Thyroid gland (tissue), 4 donors: ENCODE results near the gene BEST2.

Source experiments
- POLR2A ChIP-seq, 2 donors: fragments of 450-650 bp; IDR thresholded peaks; one replicate each; pipeline ENCODE4 v1.6.1; 2017; ENCODE audit warnings: antibody characterized with exemption in 2 of 2, mild to moderate bottlenecking in 2 of 2, moderate library complexity in 1 of 2
- TF ChIP-seq, protein P1 (sequence below), 6 experiments: fragments of 200-600 bp in 3 of 6; fragments of 450-650 bp in 3 of 6; sonication (generic) in 3 of 6; IDR thresholded peaks; one replicate each; pipeline ENCODE4 v1.5.1; 2016 to 2019; ENCODE audit warnings: antibody characterized with exemption in 6 of 6, mild to moderate bottlenecking in 2 of 6, inconsistent platforms in 1 of 6, moderate library complexity in 1 of 6

GRCh38 chr19:12745166-12745897, 6.3 kb upstream of the BEST2 start:
- TF ChIP-seq, protein P1, sequence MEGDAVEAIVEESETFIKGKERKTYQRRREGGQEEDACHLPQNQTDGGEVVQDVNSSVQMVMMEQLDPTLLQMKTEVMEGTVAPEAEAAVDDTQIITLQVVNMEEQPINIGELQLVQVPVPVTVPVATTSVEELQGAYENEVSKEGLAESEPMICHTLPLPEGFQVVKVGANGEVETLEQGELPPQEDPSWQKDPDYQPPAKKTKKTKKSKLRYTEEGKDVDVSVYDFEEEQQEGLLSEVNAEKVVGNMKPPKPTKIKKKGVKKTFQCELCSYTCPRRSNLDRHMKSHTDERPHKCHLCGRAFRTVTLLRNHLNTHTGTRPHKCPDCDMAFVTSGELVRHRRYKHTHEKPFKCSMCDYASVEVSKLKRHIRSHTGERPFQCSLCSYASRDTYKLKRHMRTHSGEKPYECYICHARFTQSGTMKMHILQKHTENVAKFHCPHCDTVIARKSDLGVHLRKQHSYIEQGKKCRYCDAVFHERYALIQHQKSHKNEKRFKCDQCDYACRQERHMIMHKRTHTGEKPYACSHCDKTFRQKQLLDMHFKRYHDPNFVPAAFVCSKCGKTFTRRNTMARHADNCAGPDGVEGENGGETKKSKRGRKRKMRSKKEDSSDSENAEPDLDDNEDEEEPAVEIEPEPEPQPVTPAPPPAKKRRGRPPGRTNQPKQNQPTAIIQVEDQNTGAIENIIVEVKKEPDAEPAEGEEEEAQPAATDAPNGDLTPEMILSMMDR (IDR thresholded peaks at IDR 0.05) = no peak
- no peak for TF ChIP-seq POLR2A (IDR thresholded peaks at IDR 0.05)
